ENCODE results near the gene C16orf78.
"Not testable (repeated sequence)": the region's sequence is repeated elsewhere in the genome, so short reads cannot be mapped to it uniquely, and the experiment has no call there.

Gene C16orf78

DNA sequence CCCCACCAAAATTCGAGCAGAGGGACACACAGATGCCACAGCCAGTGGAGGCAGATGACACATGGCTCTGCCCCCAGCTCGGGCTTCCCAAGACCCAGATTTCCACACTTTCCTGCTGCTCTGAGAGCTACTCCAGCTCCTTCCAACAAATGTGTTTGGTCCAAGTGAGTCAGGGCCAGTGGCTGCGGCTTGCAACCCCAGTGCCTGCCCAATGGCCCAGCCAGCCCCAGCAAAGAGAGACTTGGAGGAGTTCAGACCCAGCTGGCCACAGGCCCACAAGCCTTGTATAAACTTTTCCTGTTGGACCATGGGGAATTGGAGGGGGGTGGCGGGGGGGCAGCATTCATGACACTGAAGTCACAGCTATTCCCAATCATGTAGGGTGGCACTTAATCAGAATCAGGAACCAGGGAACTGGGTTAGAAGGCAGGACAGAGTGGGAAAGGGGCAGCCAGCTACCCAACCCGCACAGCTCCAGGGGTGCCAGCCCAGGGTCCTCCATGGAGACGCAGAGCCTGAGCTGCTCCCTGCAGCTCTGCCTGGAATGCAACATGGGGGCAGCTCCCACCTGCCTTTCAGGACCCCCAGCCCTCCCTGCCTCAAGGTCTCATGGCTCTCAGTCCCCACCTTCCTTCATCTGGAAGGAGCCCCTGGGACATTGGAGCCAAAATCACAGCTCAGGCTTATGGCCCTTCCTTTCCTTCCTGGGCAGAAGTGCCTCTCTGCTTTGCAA lies 17.5 kb upstream of the C16orf78 start:
- Histone ChIP-seq H3K79me2 (ENCODE audit: insufficient read depth, low read length) (no peaks in the 10 kb centered on the region), H3K9ac (ENCODE audit: low read length) (no peak overlapping the region), H4K20me1 (ENCODE audit: insufficient read depth, low read length) (no peaks in the 10 kb centered on the region), H3F3A (ENCODE audit: insufficient read depth, low read length) (no peaks in the 10 kb centered on the region), H3K9me3 (ENCODE audit: low read length) (no peaks in the 10 kb centered on the region), H3K36me3 (ENCODE audit: insufficient read depth, low read length) (no peaks in the 10 kb centered on the region), H2AFZ (ENCODE audit: low read length) (no peak overlapping the region), H3K4me1 (ENCODE audit: insufficient read depth, low read length, severe bottlenecking) (no peaks in the 10 kb centered on the region), H3K4me2 (ENCODE audit: low read length) (no peak overlapping the region), H3K9me2 (ENCODE audit: low read depth, low read length) (no peaks in the 10 kb centered on the region), H3K27ac (ENCODE audit: low read depth, low read length, poor library complexity, severe bottlenecking) (no peak overlapping the region), H3K27me3 (ENCODE audit: insufficient read depth, low read length) (no peaks in the 10 kb centered on the region), H3K4me3 (ENCODE audit: low read depth, low read length, poor library complexity, severe bottlenecking) (no peak overlapping the region)
- no peak for TF ChIP-seq EZH2 (IDR thresholded peaks at IDR 0.05; ENCODE audit: borderline replicate concordance, low read length)
- TF ChIP-seq, protein P1, sequence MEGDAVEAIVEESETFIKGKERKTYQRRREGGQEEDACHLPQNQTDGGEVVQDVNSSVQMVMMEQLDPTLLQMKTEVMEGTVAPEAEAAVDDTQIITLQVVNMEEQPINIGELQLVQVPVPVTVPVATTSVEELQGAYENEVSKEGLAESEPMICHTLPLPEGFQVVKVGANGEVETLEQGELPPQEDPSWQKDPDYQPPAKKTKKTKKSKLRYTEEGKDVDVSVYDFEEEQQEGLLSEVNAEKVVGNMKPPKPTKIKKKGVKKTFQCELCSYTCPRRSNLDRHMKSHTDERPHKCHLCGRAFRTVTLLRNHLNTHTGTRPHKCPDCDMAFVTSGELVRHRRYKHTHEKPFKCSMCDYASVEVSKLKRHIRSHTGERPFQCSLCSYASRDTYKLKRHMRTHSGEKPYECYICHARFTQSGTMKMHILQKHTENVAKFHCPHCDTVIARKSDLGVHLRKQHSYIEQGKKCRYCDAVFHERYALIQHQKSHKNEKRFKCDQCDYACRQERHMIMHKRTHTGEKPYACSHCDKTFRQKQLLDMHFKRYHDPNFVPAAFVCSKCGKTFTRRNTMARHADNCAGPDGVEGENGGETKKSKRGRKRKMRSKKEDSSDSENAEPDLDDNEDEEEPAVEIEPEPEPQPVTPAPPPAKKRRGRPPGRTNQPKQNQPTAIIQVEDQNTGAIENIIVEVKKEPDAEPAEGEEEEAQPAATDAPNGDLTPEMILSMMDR (IDR thresholded peaks at IDR 0.05; ENCODE audit: low read length) = no peak

DNA sequence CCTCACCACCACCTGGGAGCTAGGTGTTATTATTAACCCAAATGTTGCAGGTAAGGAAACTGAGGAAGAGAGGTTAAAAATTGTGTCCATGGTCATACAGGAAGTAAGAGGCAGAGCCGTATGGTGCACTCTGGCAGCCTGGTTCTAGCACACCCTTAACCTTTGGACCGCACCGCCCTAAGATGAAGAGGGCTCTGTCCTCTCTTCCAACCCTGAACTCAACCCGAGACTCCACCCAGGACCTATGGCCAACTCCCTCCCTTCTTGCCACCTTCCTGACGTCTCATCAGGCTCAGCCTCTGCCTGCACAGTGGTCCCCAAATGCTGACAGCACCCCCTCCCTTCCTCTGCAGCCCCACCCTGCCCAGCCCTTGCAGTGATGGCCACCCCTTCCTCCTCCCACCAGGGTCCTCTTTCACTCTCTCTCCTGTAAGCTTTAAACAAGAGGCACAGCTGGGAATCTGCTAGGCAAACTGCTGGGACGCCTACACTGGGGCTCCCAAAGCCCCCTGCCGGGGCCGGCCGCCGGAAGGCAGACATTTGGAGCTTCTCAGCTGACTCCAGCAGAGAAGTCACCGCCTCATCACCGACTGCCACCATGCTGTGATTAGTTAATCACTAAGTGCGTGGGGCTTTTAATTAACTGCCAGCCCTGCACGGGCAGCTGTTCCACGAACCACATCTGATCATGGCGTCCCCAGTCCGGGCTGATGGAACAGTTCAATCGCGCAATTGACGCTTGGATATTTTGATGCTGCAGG lies 16.7 kb upstream of the C16orf78 start:
- Histone ChIP-seq H3K27me3 (ENCODE audit: insufficient read depth, low read length) (no peaks in the 10 kb centered on the region), H3K9ac (ENCODE audit: low read length) (no peak overlapping the region), H3K27ac (ENCODE audit: low read depth, low read length, poor library complexity, severe bottlenecking) (no peak overlapping the region), H3K4me1 (ENCODE audit: insufficient read depth, low read length, severe bottlenecking) (no peaks in the 10 kb centered on the region), H3K4me3 (ENCODE audit: low read depth, low read length, poor library complexity, severe bottlenecking) (no peak overlapping the region), H3K79me2 (ENCODE audit: insufficient read depth, low read length) (no peaks in the 10 kb centered on the region), H3F3A (ENCODE audit: insufficient read depth, low read length) (no peaks in the 10 kb centered on the region), H3K9me3 (ENCODE audit: low read length) (no peaks in the 10 kb centered on the region), H3K4me2 (ENCODE audit: low read length) (no peak overlapping the region), H3K36me3 (ENCODE audit: insufficient read depth, low read length) (no peaks in the 10 kb centered on the region), H3K9me2 (ENCODE audit: low read depth, low read length) (no peaks in the 10 kb centered on the region), H2AFZ (ENCODE audit: low read length) (no peak overlapping the region), H4K20me1 (ENCODE audit: insufficient read depth, low read length) (no peaks in the 10 kb centered on the region)
- TF ChIP-seq EZH2 (IDR thresholded peaks at IDR 0.05; ENCODE audit: borderline replicate concordance, low read length) = no peak
- TF ChIP-seq, protein P1 (IDR thresholded peaks at IDR 0.05; ENCODE audit: low read length) = no peak

DNA sequence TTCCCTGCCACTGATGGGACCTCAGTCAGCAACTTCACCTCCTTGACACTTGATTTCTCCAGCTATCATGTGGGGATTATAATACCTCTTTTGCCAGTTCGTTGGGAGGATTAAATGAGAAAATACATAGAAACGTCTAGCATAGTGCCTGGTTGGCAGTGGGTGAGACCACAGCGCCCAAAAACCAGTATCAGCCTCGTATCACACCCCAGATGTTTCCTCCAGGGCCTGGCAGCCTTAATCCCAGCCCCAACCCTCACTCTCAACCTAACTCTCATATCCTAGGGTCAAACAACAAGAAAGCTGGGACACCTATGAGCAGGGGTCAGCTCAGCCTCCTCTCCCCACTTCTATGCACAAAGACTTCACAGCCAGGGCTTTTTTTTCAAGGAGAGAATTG lies 14.0 kb upstream of the C16orf78 start:
- no peaks in the 10 kb centered on the region for H3K9me3 ChIP-seq (ENCODE audit: low read length)
- no peaks in the 10 kb centered on the region for H3K36me3 ChIP-seq (ENCODE audit: insufficient read depth, low read length)
- no peak overlapping the region for H2AFZ ChIP-seq (ENCODE audit: low read length)
- H3K9ac ChIP-seq (ENCODE audit: low read length) = no peak overlapping the region
- no peaks in the 10 kb centered on the region for H3K9me2 ChIP-seq (ENCODE audit: low read depth, low read length)
- no peak overlapping the region for H3K4me3 ChIP-seq (ENCODE audit: low read depth, low read length, poor library complexity, severe bottlenecking)
- no peak overlapping the region for H3K27ac ChIP-seq (ENCODE audit: low read depth, low read length, poor library complexity, severe bottlenecking)
- H3K27me3 ChIP-seq (ENCODE audit: insufficient read depth, low read length) = no peaks in the 10 kb centered on the region
- no peaks in the 10 kb centered on the region for H3K79me2 ChIP-seq (ENCODE audit: insufficient read depth, low read length)
- H3K4me2 ChIP-seq (ENCODE audit: low read length) = no peak overlapping the region
- H3K4me1 ChIP-seq (ENCODE audit: insufficient read depth, low read length, severe bottlenecking) = no peaks in the 10 kb centered on the region
- no peaks in the 10 kb centered on the region for H4K20me1 ChIP-seq (ENCODE audit: insufficient read depth, low read length)
- no peaks in the 10 kb centered on the region for H3F3A ChIP-seq (ENCODE audit: insufficient read depth, low read length)
- TF ChIP-seq, protein P1 (IDR thresholded peaks at IDR 0.05; ENCODE audit: low read length) = no peak
- no peak for TF ChIP-seq EZH2 (IDR thresholded peaks at IDR 0.05; ENCODE audit: borderline replicate concordance, low read length)

DNA sequence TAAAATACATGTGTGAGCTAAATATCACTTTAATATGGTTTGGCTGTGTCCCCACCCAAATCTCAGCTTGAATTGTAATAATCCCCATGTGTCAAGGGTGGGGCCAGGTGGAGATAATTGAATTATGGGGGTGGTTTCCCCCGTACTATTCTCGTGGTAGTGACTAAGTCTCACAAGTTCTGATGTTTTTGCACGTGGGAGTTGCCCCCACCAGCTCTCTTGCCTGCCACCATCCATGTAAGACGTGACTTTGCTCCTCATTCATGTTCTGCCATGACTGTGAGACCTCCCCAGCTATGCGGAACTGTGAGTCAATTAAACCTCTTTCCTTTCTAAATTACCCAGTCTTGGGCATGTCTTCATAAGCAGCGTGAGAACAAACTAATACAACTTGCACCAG lies 11.9 kb upstream of the C16orf78 start:
- not testable (repeated sequence) for H3K27me3 ChIP-seq (ENCODE audit: insufficient read depth, low read length); H3K4me2 ChIP-seq (ENCODE audit: low read length); H3K9ac ChIP-seq (ENCODE audit: low read length); H3K79me2 ChIP-seq (ENCODE audit: insufficient read depth, low read length); H3K9me2 ChIP-seq (ENCODE audit: low read depth, low read length); H3K9me3 ChIP-seq (ENCODE audit: low read length); H3K36me3 ChIP-seq (ENCODE audit: insufficient read depth, low read length); H3F3A ChIP-seq (ENCODE audit: insufficient read depth, low read length); H3K4me3 ChIP-seq (ENCODE audit: low read depth, low read length, poor library complexity, severe bottlenecking); H2AFZ ChIP-seq (ENCODE audit: low read length); H3K27ac ChIP-seq (ENCODE audit: low read depth, low read length, poor library complexity, severe bottlenecking); H4K20me1 ChIP-seq (ENCODE audit: insufficient read depth, low read length)
- H3K4me1 ChIP-seq (ENCODE audit: insufficient read depth, low read length, severe bottlenecking) = peaks cover 17% of the 10 kb centered on the region
